ENCODE measurements around the gene EP300.
"Not testable (repeated sequence)": the region's sequence is repeated elsewhere in the genome, so short reads cannot be mapped to it uniquely, and the experiment has no call there.

Gene EP300

GRCh38 chr22:41092023-41092817 lies at the start of gene EP300:
EP300 (plus strand) TSS chr22:41092592; CDS start chr22:41093005, 413 bp downstream.
- peaks cover 33% of the 10 kb centered on the region for H3K4me1 Mint-ChIP-seq
- peak within 1 kb of the TSS; percentile 96 to 100 for H3K4me3 Mint-ChIP-seq
- DNase-seq (peak; percentile 84 to 87), ATAC-seq (peak; percentile 65)
- H3K9me3 Mint-ChIP-seq: no peaks in the 10 kb centered on the region
- no peaks in the 10 kb centered on the region for H3K27me3 Mint-ChIP-seq
- peak within 1 kb of the TSS; percentile 100 for H3K27ac Mint-ChIP-seq

GRCh38 chr22:41043722-41044121 lies 48.7 kb upstream of the EP300 start:
- Mint-ChIP-seq H3K27me3 (no peaks in the 10 kb centered on the region), H3K9me3 (no peaks in the 10 kb centered on the region), H3K4me1 (peaks cover 4% of the 10 kb centered on the region), H3K4me3 (no peak overlapping the region), H3K27ac (no peak overlapping the region)
- DNase-seq (no peak), ATAC-seq (no peak)

GRCh38 chr22:41045575-41045974 lies 46.8 kb upstream of the EP300 start:
- not testable (repeated sequence) for H3K9me3 Mint-ChIP-seq, H3K27ac Mint-ChIP-seq, H3K4me3 Mint-ChIP-seq, H3K4me1 Mint-ChIP-seq, H3K27me3 Mint-ChIP-seq, ATAC-seq, DNase-seq

- Mint-ChIP-seq H3K27ac (no peak overlapping the region), H3K27me3 (no peaks in the 10 kb centered on the region), H3K4me3 (no peak overlapping the region), H3K9me3 (no peaks in the 10 kb centered on the region), H3K4me1 (peaks cover 6% of the 10 kb centered on the region)
- no peak for DNase-seq
- ATAC-seq: no peak
These were observed 44.6 kb upstream of the EP300 start for GRCh38 chr22:41047801-41048211.

GRCh38 chr22:41048345-41048744 lies 44.0 kb upstream of the EP300 start:
- not testable (repeated sequence) for H3K4me3 Mint-ChIP-seq, H3K4me1 Mint-ChIP-seq, H3K27me3 Mint-ChIP-seq, H3K27ac Mint-ChIP-seq, ATAC-seq, DNase-seq, H3K9me3 Mint-ChIP-seq

- DNase-seq (no peak), ATAC-seq (no peak)
- Mint-ChIP-seq H3K4me3 (no peak overlapping the region), H3K9me3 (no peaks in the 10 kb centered on the region), H3K27me3 (no peaks in the 10 kb centered on the region), H3K4me1 (peaks cover 6% of the 10 kb centered on the region), H3K27ac (no peak overlapping the region)
These were observed 43.3 kb upstream of the EP300 start for GRCh38 chr22:41048791-41049717.

GRCh38 chr22:41049795-41050194 lies 42.6 kb upstream of the EP300 start:
- not testable (repeated sequence) for ATAC-seq, H3K27ac Mint-ChIP-seq, H3K4me3 Mint-ChIP-seq, H3K27me3 Mint-ChIP-seq, DNase-seq, H3K4me1 Mint-ChIP-seq, H3K9me3 Mint-ChIP-seq

- Mint-ChIP-seq H3K9me3 (no peaks in the 10 kb centered on the region), H3K4me3 (no peak overlapping the region), H3K4me1 (peaks cover 6% of the 10 kb centered on the region), H3K27me3 (no peaks in the 10 kb centered on the region), H3K27ac (no peak overlapping the region)
- ATAC-seq (no peak), DNase-seq (no peak)
These were observed 41.5 kb upstream of the EP300 start for GRCh38 chr22:41050883-41051282.

- H3K4me3 Mint-ChIP-seq: no peak overlapping the region
- no peaks in the 10 kb centered on the region for H3K27me3 Mint-ChIP-seq
- H3K4me1 Mint-ChIP-seq: peaks cover 6% of the 10 kb centered on the region
- H3K9me3 Mint-ChIP-seq: no peaks in the 10 kb centered on the region
- DNase-seq: no peak
- H3K27ac Mint-ChIP-seq: no peak overlapping the region
- ATAC-seq: no peak
These were observed 39.5 kb upstream of the EP300 start for GRCh38 chr22:41052661-41053490.

- Mint-ChIP-seq H3K27me3 (no peaks in the 10 kb centered on the region), H3K4me3 (no peak overlapping the region), H3K4me1 (no peaks in the 10 kb centered on the region), H3K27ac (no peak overlapping the region), H3K9me3 (no peaks in the 10 kb centered on the region)
- DNase-seq: no peak
- no peak for ATAC-seq
These were observed 35.3 kb upstream of the EP300 start for GRCh38 chr22:41057076-41057475.

- Mint-ChIP-seq H3K27me3 (no peaks in the 10 kb centered on the region), H3K27ac (no peak overlapping the region), H3K4me3 (no peak overlapping the region), H3K4me1 (no peaks in the 10 kb centered on the region), H3K9me3 (no peaks in the 10 kb centered on the region)
- no peak for DNase-seq
- no peak for ATAC-seq
These were observed 30.2 kb upstream of the EP300 start for GRCh38 chr22:41062146-41062545.

- H3K4me3 Mint-ChIP-seq, H3K27me3 Mint-ChIP-seq, DNase-seq, ATAC-seq, H3K27ac Mint-ChIP-seq, H3K9me3 Mint-ChIP-seq: not testable (repeated sequence)
- H3K4me1 Mint-ChIP-seq: peaks cover 12% of the 10 kb centered on the region
These were observed 28.1 kb upstream of the EP300 start for GRCh38 chr22:41064326-41064725.

GRCh38 chr22:41066341-41066740 lies 26.1 kb upstream of the EP300 start:
- H3K27me3 Mint-ChIP-seq, H3K9me3 Mint-ChIP-seq, H3K4me3 Mint-ChIP-seq, ATAC-seq, H3K27ac Mint-ChIP-seq, DNase-seq: not testable (repeated sequence)
- H3K4me1 Mint-ChIP-seq: peaks cover 14% of the 10 kb centered on the region

- H3K27me3 Mint-ChIP-seq, DNase-seq, H3K9me3 Mint-ChIP-seq, H3K4me3 Mint-ChIP-seq, ATAC-seq: not testable (repeated sequence)
- peak overlapping the region; percentile 43 to 63 for H3K27ac Mint-ChIP-seq
- peaks cover 14% of the 10 kb centered on the region for H3K4me1 Mint-ChIP-seq
These were observed 24.4 kb upstream of the EP300 start for GRCh38 chr22:41067968-41068367.

GRCh38 chr22:41070665-41071331 lies 21.6 kb upstream of the EP300 start:
- DNase-seq: no peak
- no peaks in the 10 kb centered on the region for H3K9me3 Mint-ChIP-seq
- peaks cover 14% of the 10 kb centered on the region for H3K4me1 Mint-ChIP-seq
- no peaks in the 10 kb centered on the region for H3K27me3 Mint-ChIP-seq
- H3K4me3 Mint-ChIP-seq: no peak overlapping the region
- no peak for ATAC-seq
- H3K27ac Mint-ChIP-seq: no peak overlapping the region
